ENCODE measurements around the gene DEPDC5.

DEPDC5 gene

GRCh38 chr22:31733580-31734079 is 20.2 kb upstream of the DEPDC5 start:
- no peak for DNase-seq

GRCh38 chr22:31734512-31734911 is 19.3 kb upstream of the DEPDC5 start:
- intact Hi-C loops (cut with DNase I; ENCODE audit: low total_unique reads) = no loop called here
- TF ChIP-seq CTCF (IDR thresholded peaks at IDR 0.05) = no peak
- Histone ChIP-seq H3K27ac (no peak overlapping the region), H3K36me3 (peaks cover 0 to 37% (median 0%) of the 10 kb centered on the region in 3 donors), H3K27me3 (no peaks in the 10 kb centered on the region), H3K4me3 (no peak overlapping the region), H3K9me3 (no peaks in the 10 kb centered on the region), H3K4me1 (peaks cover 0 to 9% (median 3%) of the 10 kb centered on the region in 4 donors)
- no peak for DNase-seq

More at GRCh38 chr22:31733580-31734079, 20.2 kb upstream of the DEPDC5 start:
- intact Hi-C loops (cut with DNase I; ENCODE audit: low total_unique reads) = no loop called here
- no peak overlapping the region for H3K27ac ChIP-seq
- no peak overlapping the region for H3K4me3 ChIP-seq
- no peak for TF ChIP-seq CTCF (IDR thresholded peaks at IDR 0.05)
- no peaks in the 10 kb centered on the region for H3K27me3 ChIP-seq
- no peaks in the 10 kb centered on the region for H3K9me3 ChIP-seq
- H3K36me3 ChIP-seq = peaks cover 0 to 31% (median 0%) of the 10 kb centered on the region in 3 donors
- peaks cover 0 to 2% (median 0%) of the 10 kb centered on the region in 4 donors for H3K4me1 ChIP-seq

- no peak for TF ChIP-seq CTCF (IDR thresholded peaks at IDR 0.05)
- intact Hi-C loops (cut with DNase I; ENCODE audit: low total_unique reads) = no loop called here
- Histone ChIP-seq H3K9me3 (no peaks in the 10 kb centered on the region), H3K4me1 (peaks cover 0 to 18% (median 4%) of the 10 kb centered on the region in 4 donors), H3K36me3 (peaks cover 0 to 48% (median 0%) of the 10 kb centered on the region in 3 donors), H3K4me3 (no peak overlapping the region), H3K27ac (no peak overlapping the region), H3K27me3 (no peaks in the 10 kb centered on the region)
- no peak for DNase-seq
Measured at GRCh38 chr22:31736458-31736857, 17.4 kb upstream of the DEPDC5 start.

- H3K4me3 ChIP-seq = no peak overlapping the region
- H3K9me3 ChIP-seq = no peaks in the 10 kb centered on the region
- DNase-seq = no peak
- H3K4me1 ChIP-seq = peaks cover 0 to 18% (median 4%) of the 10 kb centered on the region in 4 donors
- no peak overlapping the region for H3K27ac ChIP-seq
- TF ChIP-seq CTCF (IDR thresholded peaks at IDR 0.05) = no peak
- intact Hi-C loops (cut with DNase I; ENCODE audit: low total_unique reads) = no loop called here
- peaks cover 0 to 48% (median 4%) of the 10 kb centered on the region in 3 donors for H3K36me3 ChIP-seq
- H3K27me3 ChIP-seq = no peaks in the 10 kb centered on the region
Measured at GRCh38 chr22:31737932-31738331, 15.9 kb upstream of the DEPDC5 start.

- no peak for DNase-seq
- no peaks in the 10 kb centered on the region for H3K9me3 ChIP-seq
- peaks cover 0 to 18% (median 4%) of the 10 kb centered on the region in 4 donors for H3K4me1 ChIP-seq
- no peak overlapping the region for H3K4me3 ChIP-seq
- no peak for TF ChIP-seq CTCF (IDR thresholded peaks at IDR 0.05)
- peaks cover 0 to 48% (median 5%) of the 10 kb centered on the region in 3 donors for H3K36me3 ChIP-seq
- H3K27me3 ChIP-seq = no peaks in the 10 kb centered on the region
- intact Hi-C loops (cut with DNase I; ENCODE audit: low total_unique reads) = no loop called here
- no peak overlapping the region for H3K27ac ChIP-seq
Measured at GRCh38 chr22:31738566-31738965, 15.3 kb upstream of the DEPDC5 start.

Data from tibial artery (tissue), 4 donors.